ENCODE data around the gene RSF1.

Gene RSF1

DNA sequence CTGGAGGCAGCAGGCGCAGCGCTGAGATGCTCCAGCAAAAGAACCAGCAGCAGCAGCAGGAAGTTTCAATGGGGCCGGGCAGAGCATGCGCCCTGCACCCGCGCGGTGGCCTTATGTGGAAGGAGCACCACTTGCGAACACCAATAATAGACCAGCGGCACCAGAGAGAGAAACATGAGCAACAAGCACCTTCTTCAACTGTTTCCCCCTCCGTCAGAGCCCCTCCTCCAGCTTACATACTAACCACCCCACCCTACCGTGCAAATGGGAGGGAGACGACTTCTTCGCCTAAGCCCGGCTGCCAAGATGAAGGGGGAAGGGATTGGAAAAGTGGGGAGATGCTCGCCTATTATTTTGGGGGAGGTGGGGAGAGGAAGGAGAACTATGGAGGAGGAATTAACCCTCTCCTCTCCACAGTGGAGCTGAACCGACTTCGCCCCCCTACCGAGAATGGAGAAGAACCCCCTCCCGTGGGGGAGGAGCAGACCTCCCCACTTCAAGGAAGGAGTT lies 1.1 kb downstream of the RSF1 start:
- peak; percentile 79 for DNase-seq
- in situ Hi-C loops (cut with HindIII; ENCODE audit: low pct_ligation_motif_present, low pct_unique_long_range_greater_than_20kb, low sequenced_read_pairs): no loop called here

DNA sequence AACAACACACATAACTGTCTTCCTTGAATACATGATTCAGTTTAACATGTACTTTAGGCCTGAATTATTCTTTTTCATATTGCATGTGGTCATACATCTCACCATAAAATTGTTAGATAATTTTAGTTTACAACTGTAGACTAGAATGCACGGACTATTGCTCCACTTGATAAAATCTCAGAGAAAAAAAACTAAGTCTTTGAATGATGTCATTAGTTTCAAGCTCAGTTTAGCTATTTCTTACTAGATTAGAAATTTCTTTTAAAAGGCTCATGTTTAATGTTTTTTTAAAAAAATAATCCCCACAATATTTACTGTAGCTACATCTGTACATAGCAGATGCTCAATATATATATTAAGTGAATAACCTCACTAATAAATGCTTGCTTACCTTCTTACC lies 5.1 kb downstream of the RSF1 start:
- DNase-seq: no peak
- in situ Hi-C loops (cut with HindIII; ENCODE audit: low pct_ligation_motif_present, low pct_unique_long_range_greater_than_20kb, low sequenced_read_pairs): no loop called here

DNA sequence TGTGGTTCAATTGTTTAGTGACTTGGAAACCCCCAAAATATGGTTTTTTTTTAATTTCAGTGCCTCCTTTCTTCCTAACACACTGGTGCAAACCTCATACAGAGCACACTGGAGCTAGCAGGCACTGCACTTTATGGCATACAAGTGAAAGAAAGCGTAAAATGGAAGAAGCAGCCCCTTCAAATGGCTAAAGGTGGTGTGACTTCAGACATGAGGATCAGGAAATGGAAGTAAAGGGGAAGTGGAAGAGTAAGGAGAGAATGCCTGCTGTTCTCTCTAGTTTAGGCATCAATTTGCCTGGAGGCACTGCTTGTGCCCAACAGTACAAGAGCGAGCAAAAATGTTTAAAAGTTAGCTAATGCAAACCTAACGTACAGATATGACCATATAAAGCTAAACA lies 5.7 kb downstream of the RSF1 start:
- in situ Hi-C loops (cut with HindIII; ENCODE audit: low pct_ligation_motif_present, low pct_unique_long_range_greater_than_20kb, low sequenced_read_pairs): no loop called here
- no peak for DNase-seq

DNA sequence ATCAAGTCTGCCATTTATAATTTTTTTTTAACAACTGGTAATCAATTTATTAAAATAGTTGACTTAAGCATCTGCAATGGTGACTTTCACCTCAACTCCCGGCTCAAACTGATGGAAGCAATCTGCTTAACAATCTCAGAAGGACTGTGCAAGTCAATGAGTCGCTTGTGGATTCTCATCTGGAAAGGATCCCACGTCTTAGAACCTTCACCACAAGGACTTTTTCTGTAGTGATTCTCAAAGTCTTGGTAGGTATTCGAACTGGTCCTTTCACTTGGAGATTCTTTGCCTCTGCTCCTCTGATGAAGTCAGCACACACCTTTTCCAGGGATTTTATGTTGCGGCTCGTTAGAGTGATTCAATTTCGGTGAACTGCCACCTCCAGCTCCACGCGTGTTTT lies 7.3 kb downstream of the RSF1 start:
- in situ Hi-C loops (cut with HindIII; ENCODE audit: low pct_ligation_motif_present, low pct_unique_long_range_greater_than_20kb, low sequenced_read_pairs): no loop called here
- DNase-seq: no peak

DNA sequence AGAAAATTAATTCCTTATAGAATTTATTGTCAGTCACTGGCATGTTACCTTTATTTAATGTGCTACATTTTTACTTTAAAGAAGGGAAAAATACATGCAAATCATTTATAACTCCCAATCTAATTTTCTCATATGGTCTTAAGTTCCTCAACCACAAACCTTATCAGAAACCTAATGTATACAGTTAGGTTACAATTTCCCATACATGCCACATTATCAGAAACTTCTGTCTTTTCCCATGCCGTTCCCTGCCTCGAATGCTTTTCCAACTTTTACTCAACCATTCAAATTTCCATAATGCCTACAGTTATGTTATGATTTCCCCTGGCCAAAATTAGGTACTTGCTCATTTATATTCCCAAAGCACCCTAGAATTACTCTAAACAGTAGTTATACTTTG lies 13.5 kb downstream of the RSF1 start:
- no peak for DNase-seq
- in situ Hi-C loops (cut with HindIII; ENCODE audit: low pct_ligation_motif_present, low pct_unique_long_range_greater_than_20kb, low sequenced_read_pairs): no loop called here

DNA sequence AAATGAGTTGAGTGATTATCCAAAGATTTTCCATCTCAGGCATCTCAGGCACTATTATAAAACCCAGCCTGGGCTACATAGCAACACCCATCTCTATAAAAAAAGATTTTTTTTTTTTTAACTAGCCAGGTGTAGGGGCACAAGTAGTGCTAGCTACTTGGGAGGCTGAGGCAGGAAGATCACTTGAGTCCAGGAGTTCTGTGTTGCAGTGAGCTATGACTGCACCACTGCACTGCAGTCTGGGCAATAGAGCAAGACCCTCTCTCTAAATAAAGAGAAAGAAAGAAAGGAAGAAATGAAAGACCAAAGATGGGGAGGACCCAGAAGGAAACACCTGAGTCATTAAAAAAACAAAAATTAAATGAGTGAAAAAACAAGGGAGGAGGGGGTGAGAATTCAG lies 14.1 kb downstream of the RSF1 start:
- in situ Hi-C loops (cut with HindIII; ENCODE audit: low pct_ligation_motif_present, low pct_unique_long_range_greater_than_20kb, low sequenced_read_pairs): no loop called here
- no peak for DNase-seq

DNA sequence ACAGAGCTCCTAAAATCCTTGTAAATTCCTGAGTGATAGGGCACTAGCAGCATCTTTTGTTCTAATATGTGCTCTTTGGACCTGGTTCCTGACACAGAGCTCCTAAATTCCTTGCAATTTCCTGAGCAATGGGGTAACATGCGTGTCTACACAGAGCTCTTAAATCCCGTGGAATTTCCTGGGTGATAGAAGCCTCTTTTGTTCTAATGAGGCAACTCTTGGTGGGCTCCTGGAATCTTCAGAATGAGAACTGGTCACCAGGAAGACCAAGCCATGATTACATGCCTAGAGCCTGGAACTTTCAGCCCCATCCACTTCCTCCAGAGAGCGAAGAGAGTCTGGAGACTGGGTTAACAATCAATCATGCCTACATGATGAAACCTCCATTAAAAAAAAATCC lies 19.0 kb downstream of the RSF1 start:
- in situ Hi-C loops (cut with HindIII; ENCODE audit: low pct_ligation_motif_present, low pct_unique_long_range_greater_than_20kb, low sequenced_read_pairs): no loop called here
- no peak for DNase-seq

DNA sequence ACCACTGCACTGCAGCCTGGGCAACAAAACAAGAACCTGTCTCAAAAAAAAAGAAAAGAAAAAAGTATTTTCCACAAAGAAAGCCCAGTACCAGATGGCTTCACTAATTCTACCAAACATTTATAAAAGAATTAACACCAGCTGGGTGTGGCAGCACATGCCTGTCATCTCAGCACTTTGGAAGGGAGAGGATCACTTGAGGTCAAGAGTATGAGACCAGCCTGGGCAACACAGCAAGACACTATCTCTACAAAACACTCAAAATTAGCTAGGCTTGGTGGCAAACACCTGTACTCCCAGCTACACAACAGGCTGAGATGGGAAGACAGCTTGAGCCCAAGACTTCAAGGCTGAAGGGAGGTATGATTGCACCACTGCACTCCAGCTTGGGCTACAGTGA lies 20.1 kb downstream of the RSF1 start:
- no peak for DNase-seq
- in situ Hi-C loops (cut with HindIII; ENCODE audit: low pct_ligation_motif_present, low pct_unique_long_range_greater_than_20kb, low sequenced_read_pairs): no loop called here

DNA sequence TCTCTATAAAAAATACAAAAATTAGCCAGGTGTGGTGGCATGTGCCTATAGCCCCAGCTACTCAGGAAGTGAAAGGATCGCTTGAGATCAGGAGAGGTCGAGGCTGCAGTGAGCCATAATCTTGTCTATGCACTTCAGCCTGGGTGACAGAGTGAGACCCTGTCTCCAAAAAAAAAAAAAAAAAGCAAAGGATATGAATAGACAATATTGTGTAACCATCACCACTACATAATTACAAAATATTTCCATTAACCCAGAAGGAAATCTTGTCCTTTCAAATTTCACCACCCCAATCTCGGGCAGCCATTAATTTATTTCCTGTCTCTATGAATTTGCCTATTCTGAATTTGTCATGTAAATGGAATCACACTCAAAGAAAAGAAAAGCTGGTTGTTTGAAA lies 21.2 kb downstream of the RSF1 start:
- no peak for DNase-seq
- in situ Hi-C loops (cut with HindIII; ENCODE audit: low pct_ligation_motif_present, low pct_unique_long_range_greater_than_20kb, low sequenced_read_pairs): no loop called here

DNA sequence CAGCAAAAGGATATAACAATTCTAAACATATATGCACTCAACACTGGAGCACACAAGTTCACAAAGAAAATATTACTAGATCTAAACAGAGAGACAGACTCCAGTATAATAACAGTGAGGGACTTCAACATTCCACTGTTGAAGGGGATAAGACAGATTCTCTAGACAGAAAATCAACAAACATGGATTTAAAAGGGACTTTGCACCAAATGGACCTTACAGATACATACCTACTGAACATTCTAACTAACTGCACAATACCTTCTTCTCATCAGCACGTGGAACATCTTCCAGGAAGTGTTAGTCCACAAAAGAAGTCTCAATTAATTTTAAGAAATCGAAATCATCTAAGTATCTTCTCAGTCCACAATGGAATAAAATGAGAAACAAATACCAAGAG lies 26.6 kb downstream of the RSF1 start:
- in situ Hi-C loops (cut with HindIII; ENCODE audit: low pct_ligation_motif_present, low pct_unique_long_range_greater_than_20kb, low sequenced_read_pairs): no loop called here
- DNase-seq: no peak

DNA sequence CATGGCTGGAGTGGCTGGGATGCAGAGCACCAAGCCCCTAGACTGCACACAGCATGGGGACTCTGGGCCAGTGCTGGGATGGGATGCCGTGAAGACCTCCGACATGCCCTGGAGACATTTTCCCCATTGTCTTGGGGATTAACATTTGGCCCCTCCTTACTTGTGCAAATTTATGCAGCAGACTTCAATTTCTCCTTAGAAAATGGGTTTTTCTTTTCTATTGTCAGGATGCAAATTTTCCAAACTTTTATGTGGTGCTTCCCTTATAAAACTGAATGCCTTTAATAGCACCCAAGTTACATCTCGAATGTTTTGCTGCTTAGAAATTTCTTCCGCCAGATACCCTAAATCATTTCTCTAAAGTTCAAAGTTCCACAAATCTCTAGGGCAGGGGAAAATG lies 29.2 kb downstream of the RSF1 start:
- in situ Hi-C loops (cut with HindIII; ENCODE audit: low pct_ligation_motif_present, low pct_unique_long_range_greater_than_20kb, low sequenced_read_pairs): no loop called here

DNA sequence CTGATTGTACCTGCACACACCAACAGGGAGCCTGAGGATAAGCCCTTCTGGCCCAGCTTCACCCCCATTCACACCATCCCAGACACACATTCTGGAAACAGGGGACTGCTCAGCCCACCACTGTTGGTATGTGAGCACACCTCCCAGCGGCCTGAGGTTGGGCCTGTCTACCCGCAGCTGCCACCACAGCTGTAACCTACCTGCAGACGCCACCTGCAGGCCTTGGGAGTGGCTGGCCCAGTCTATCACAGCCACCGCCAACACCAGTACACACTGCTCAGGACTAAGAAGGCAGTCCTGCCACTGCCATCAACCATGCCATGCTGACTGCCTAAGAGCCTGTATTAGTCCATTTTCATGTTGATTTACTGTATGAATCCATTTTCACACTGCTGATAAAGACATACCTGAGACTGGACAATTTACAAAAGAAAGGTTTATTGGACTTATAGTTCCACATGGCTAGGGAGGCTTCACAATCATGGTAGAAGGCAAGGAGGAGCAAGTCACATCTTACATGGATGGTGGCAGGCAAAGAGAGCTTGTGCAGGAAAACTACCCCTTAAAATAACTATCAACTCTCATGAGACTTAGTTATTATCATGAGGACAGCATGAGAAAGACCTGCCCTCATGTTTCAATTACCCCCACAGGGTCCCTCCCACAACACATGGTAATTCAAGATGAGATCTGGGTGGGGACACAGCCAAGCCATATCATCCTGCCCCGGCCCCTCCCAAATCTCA lies 30.6 kb downstream of the RSF1 start:
- in situ Hi-C loops (cut with HindIII; ENCODE audit: low pct_ligation_motif_present, low pct_unique_long_range_greater_than_20kb, low sequenced_read_pairs): no loop called here
- no peak for DNase-seq

More for the DNA sequence above, 29.2 kb downstream of the RSF1 start:
- no peak for DNase-seq

DNA sequence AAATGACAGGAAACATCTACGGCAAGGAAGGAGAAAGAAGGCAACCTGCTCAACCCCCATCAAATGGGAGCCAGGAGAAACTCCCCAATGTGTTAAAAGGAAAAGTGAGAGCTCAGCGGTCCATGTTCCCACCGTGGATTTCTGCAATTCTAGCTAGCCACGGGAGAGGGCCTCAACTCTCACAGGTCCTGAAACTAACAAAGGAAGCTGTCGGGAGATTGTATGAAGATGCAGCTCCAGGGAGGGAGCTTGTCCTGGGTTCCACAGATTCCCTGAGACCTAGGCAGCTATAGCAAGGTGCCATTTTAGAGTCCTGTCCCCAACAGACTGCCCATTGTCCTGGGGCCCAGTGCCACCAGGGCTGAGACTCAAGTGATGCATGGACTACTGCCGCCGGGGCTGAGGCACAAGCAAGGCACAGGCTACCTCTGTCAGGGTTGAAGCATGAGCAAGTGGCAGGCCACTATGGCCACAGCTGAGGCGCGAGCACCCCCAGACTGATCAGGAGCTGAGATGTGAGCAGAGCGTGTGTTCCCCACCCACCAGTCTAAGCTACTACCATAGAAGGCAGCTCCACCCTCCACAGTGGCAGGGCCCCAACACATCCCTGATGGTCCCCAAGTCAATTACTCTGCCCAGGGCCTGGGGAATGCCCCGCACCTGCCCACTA lies 31.3 kb downstream of the RSF1 start:
- in situ Hi-C loops (cut with HindIII; ENCODE audit: low pct_ligation_motif_present, low pct_unique_long_range_greater_than_20kb, low sequenced_read_pairs): no loop called here
- no peak for DNase-seq

DNA sequence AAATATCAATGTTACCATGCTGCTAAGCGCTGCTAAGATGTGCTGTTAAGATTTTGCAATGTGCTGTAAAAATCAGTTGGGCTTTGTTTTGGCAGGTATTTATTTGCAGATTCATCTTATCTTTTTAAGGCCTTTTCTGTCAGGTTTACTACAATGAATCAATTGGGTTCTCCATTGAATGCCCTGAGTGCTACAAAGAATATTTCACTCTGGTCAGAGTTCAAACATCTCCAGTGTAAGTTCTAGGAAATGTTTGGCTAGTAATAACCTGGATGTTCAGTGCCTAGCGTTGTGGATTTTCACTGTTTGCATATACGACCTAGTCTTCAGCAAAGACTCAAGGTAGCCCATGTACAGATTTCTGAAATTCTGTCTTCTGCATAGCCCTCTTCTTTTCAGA lies 36.0 kb downstream of the RSF1 start:
- in situ Hi-C loops (cut with HindIII; ENCODE audit: low pct_ligation_motif_present, low pct_unique_long_range_greater_than_20kb, low sequenced_read_pairs): no loop called here

DNA sequence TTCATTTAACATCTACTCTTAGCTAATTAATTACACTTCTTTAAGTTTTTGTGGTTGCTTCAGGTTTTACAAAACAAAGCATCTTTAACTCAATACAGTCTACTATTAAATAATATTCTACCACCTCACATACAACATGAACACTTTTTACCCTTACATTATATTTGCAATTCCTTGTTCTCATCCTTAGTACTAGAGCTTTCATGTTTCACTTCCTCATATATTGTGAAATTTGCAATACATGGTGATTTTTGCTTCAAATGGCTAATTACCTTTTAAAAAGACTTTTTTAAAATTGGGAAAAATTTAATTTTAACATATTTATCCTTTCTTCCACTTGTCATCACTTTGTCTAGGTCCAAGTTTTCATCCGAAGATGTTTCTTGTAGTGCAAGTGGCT lies 37.5 kb downstream of the RSF1 start:
- in situ Hi-C loops (cut with HindIII; ENCODE audit: low pct_ligation_motif_present, low pct_unique_long_range_greater_than_20kb, low sequenced_read_pairs): no loop called here
- DNase-seq: no peak

More for the DNA sequence above, 36.0 kb downstream of the RSF1 start:
- DNase-seq: no peak

DNA sequence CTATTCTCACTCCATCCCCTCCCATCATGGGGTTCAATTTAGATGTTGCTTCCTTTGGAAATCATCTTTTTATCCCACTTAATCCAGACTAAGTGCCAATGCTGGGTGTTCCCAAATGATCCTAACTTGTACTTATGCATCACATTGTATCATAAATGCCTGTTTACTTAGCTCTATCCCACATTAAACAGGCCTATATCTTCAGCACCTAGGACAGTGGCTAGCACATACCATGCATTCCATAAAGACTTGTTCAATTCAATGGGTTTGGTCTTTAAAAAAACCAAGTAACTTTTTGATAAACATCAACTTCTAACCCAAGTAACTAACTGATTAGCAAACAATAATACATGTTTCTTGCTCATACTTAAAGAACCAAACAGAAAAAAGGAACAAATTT lies 40.6 kb downstream of the RSF1 start:
- in situ Hi-C loops (cut with HindIII; ENCODE audit: low pct_ligation_motif_present, low pct_unique_long_range_greater_than_20kb, low sequenced_read_pairs): no loop called here
- peak; percentile 42 for DNase-seq

DNA sequence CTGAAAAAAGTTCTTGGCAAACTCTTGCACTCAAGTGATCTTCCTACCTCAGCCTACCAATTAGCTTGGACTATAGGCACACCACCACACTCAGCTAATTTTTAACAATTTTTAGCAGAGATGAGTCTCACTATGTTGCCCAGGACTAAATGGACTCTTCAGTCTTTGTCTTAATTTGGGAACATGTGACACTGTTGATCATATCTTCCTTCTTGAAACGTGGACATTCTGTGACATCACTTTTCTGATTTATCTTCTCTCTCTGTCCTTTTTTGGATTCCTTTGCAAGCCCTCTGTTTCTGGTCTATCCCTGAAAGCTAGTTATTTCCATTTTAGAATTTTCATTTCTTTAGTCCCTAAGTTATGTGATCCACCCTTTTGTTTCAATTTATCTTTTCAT lies 42.0 kb downstream of the RSF1 start:
- no peak for DNase-seq
- in situ Hi-C loops (cut with HindIII; ENCODE audit: low pct_ligation_motif_present, low pct_unique_long_range_greater_than_20kb, low sequenced_read_pairs): no loop called here

DNA sequence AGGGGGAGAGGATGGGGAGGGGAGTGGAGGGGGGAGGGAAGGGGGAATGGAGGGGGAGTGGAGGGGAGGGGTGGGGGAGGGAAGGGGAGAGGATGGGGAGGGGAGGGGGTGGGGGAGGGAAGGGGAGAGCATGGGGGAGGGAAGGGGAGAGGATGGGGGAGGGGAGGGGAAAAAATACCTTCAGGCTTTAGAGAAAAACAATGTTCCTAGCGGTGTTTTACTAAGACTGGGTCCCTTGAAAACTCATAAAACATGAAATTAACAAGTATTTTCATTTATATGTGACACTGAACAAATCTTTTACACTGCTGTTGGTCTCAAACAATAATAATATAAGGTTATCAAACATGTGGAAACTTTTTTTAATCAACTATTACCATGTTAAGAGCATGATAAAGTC lies 42.4 kb downstream of the RSF1 start:
- in situ Hi-C loops (cut with HindIII; ENCODE audit: low pct_ligation_motif_present, low pct_unique_long_range_greater_than_20kb, low sequenced_read_pairs): no loop called here
- no peak for DNase-seq

DNA sequence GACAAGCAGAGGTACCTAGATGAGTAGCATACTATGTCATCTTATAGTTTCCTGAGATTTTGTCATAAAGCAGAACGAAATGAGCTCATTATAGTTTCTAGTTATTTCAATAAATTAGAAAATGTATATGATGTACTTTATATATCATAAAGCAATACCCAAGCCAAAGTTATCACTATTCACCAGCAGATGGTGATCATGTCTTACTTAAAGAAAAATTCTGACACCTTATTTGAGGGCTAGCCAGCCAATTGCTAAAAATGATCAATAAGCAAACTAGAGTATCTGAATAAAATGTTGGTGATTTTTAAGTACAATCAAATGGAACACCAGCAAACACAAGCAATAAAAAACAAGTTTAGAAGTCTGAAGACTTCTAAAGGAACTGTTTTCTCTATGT lies 44.1 kb downstream of the RSF1 start:
- in situ Hi-C loops (cut with HindIII; ENCODE audit: low pct_ligation_motif_present, low pct_unique_long_range_greater_than_20kb, low sequenced_read_pairs): no loop called here
- no peak for DNase-seq

DNA sequence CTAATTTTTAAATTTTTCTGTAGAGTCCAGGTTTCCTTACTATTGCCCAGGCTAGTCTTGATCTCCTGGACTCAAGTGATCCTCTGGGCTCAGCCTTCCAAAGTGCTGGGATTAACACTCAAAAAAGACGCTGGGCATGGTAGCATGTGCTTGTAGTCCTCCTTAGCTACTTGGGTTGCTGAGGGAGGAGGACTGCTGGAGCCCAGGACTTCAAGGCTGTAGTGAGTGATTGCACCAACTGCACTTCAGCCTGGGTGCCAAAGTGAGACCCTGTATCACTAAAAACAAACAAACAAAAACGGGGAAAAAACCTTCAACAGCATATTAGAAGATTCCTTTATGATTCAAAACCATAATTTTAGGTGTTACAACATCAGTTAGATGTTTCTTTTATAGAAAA lies 44.6 kb downstream of the RSF1 start:
- no peak for DNase-seq
- in situ Hi-C loops (cut with HindIII; ENCODE audit: low pct_ligation_motif_present, low pct_unique_long_range_greater_than_20kb, low sequenced_read_pairs): no loop called here
